HEK293T (cell line): ENCODE results near the gene BET1.

ENCODE experiments used
- ARNT ChIP-seq: fragments of 450-650 bp; IDR thresholded peaks from 2 replicates; pipeline ENCODE4 v1.6.1; 2017; ENCODE audit warnings: mild to moderate bottlenecking
- ELF4 ChIP-seq: fragments of 450-650 bp; IDR thresholded peaks from 2 replicates; pipeline ENCODE4 v1.6.1; 2017; ENCODE audit warnings: antibody characterized with exemption
- FOXM1 ChIP-seq: fragments of 450-650 bp; IDR thresholded peaks from 2 replicates; pipeline ENCODE4 v1.6.1; 2017; ENCODE audit warnings: mild to moderate bottlenecking, borderline replicate concordance
- NFRKB ChIP-seq: fragments of 450-650 bp; IDR thresholded peaks from 2 replicates; pipeline ENCODE4 v1.6.1; 2016; ENCODE audit warnings: mild to moderate bottlenecking, moderate library complexity
- TARDBP ChIP-seq: fragments of 450-650 bp; IDR thresholded peaks from 2 replicates; pipeline ENCODE4 v1.6.1; 2016
- ZNF384 ChIP-seq: fragments of 450-650 bp; IDR thresholded peaks from 2 replicates; pipeline ENCODE4 v1.6.1; 2016

- TF ChIP-seq FOXM1: no peak
- no peak for TF ChIP-seq NFRKB
- no peak for TF ChIP-seq TARDBP
- TF ChIP-seq ARNT: no peak
- TF ChIP-seq ZNF384: no peak
- TF ChIP-seq ELF4: no peak
These were observed 40.7 kb upstream of the BET1 start for GRCh38 chr7:94044806-94045205.
